Measurements from ENCODE around the gene ATG4B. TPM values are rescaled to one million over a fixed set of nuclear protein-coding genes. Genes with fewer than 3 reads are reported as not detected.

The ATG4B gene
- total and polyA plus RNA-seq, 9 of the 15 experiments (the other 6 are each of a cell fraction or from before 2014, with no cell fraction given): 5.9 to 58.8 (median 35.6) TPM

- no peak for TF ChIP-seq ZBTB40 (IDR thresholded peaks at IDR 0.05)
- no peak for TF ChIP-seq ZBTB40 (CRISPR knock-in tag; IDR thresholded peaks at IDR 0.05)
- no peak for TF ChIP-seq MEF2D (tag; conservative IDR thresholded peaks at IDR 0.05; ENCODE audit: low read depth)
- peak; percentile 67 for TF ChIP-seq U2AF1 (optimal IDR thresholded peaks at IDR 0.05; ENCODE audit: low read depth, low read length)
- no peak for TF ChIP-seq ZFP91 (CRISPR knock-in tag; IDR thresholded peaks at IDR 0.05)
- TF ChIP-seq ILF3 (IDR thresholded peaks at IDR 0.05; ENCODE audit: borderline replicate concordance): no peak
- no peak for TF ChIP-seq MCM5 (IDR thresholded peaks at IDR 0.05; ENCODE audit: low read depth)
- TF ChIP-seq NRF1 (conservative IDR thresholded peaks at IDR 0.05 in 1 of 2, IDR thresholded peaks at IDR 0.05 in 1 of 2): peak in 1 of 2 experiments; percentile 73; a peak in 2 of 4 replicates
- TF ChIP-seq ELF2 (CRISPR knock-in tag; IDR thresholded peaks at IDR 0.05): 0 out of 2 replicates have a peak, but pooled peaks have one; percentile 54
- no peak for TF ChIP-seq ETV1 (tag; conservative IDR thresholded peaks at IDR 0.05; ENCODE audit: low read depth)
- TF ChIP-seq ZNF232 (CRISPR knock-in tag; IDR thresholded peaks at IDR 0.05): no peak
- no peak for TF ChIP-seq ZBTB33 (CRISPR knock-in tag; IDR thresholded peaks at IDR 0.05)
- TF ChIP-seq PHB (CRISPR knock-in tag; IDR thresholded peaks at IDR 0.05): 0 out of 2 replicates have a peak, but pooled peaks have one; percentile 75
- no peak for TF ChIP-seq ZNF217 (CRISPR knock-in tag; IDR thresholded peaks at IDR 0.05)
- no peak for TF ChIP-seq STAT5B (CRISPR knock-in tag; IDR thresholded peaks at IDR 0.05)
- no peak for TF ChIP-seq BCL6 (CRISPR knock-in tag; IDR thresholded peaks at IDR 0.05)
Measured at GRCh38 chr2:241701399-241702154, 64.1 kb downstream of the ATG4B start, which contains the start of gene ING5 (continued).
